MM.1S (cell line): Measurements from ENCODE around the gene SERPINA3.

Experiments
- DNase-seq: peaks from one replicate; pipeline ENCODE4 v3.0.0-alpha.2; 2015
- H2AFZ ChIP-seq: fragments of 300-600 bp; sonication (generic); 2 replicates; pipeline ENCODE4 v1.6.0; 2016; ENCODE audit warnings: antibody characterized with exemption, low read length
- H3F3A ChIP-seq: fragments of 300-600 bp; sonication (generic); 2 replicates; pipeline ENCODE4 v1.6.1; 2016; ENCODE audit warnings: mild to moderate bottlenecking, antibody characterized with exemption, low read length, moderate library complexity, mixed read lengths; ENCODE audit not compliant: insufficient read depth
- H3K27ac ChIP-seq: fragments of 300-600 bp; sonication (generic); 2 replicates; pipeline ENCODE4 v1.5.1; 2016; ENCODE audit warnings: mild to moderate bottlenecking, low read length
- H3K27me3 ChIP-seq: fragments of 300-600 bp; sonication (generic); replicated peaks from 2 replicates; pipeline ENCODE4 v1.6.0; 2016; ENCODE audit warnings: low read length; ENCODE audit not compliant: insufficient read depth
- H3K36me3 ChIP-seq: fragments of 300-600 bp; sonication (generic); replicated peaks from 2 replicates; pipeline ENCODE4 v1.6.1; 2016; ENCODE audit warnings: mild to moderate bottlenecking, low read length, mixed read lengths; ENCODE audit not compliant: insufficient read depth
- H3K4me1 ChIP-seq: fragments of 300-600 bp; sonication (generic); 2 replicates; pipeline ENCODE4 v1.6.1; 2016; ENCODE audit warnings: low read length, mixed read lengths
- H3K4me2 ChIP-seq: fragments of 300-600 bp; sonication (generic); 2 replicates; pipeline ENCODE4 v1.6.0; 2016; ENCODE audit warnings: low read depth, low read length
- H3K4me3 ChIP-seq: fragments of 300-600 bp; sonication (generic); 2 replicates; pipeline ENCODE4 v1.5.1; 2016; ENCODE audit warnings: low read length, mixed read lengths
- H3K79me2 ChIP-seq: fragments of 300-600 bp; sonication (generic); 2 replicates; pipeline ENCODE4 v1.6.1; 2016; ENCODE audit warnings: mixed run types, low read length, mixed read lengths
- H3K9ac ChIP-seq: fragments of 300-600 bp; sonication (generic); 2 replicates; pipeline ENCODE4 v1.6.1; 2016; ENCODE audit warnings: low read length, mixed read lengths
- H3K9me2 ChIP-seq: fragments of 300-600 bp; sonication (generic); replicated peaks from 2 replicates; pipeline ENCODE4 v1.6.1; 2016; ENCODE audit warnings: mild to moderate bottlenecking, low read length, mixed read lengths; ENCODE audit not compliant: insufficient read depth
- H3K9me3 ChIP-seq: fragments of 300-600 bp; sonication (generic); replicated peaks from 2 replicates; pipeline ENCODE4 v1.6.1; 2016; ENCODE audit warnings: mild to moderate bottlenecking, low read length, mixed read lengths; ENCODE audit not compliant: insufficient read depth
- H4K20me1 ChIP-seq: fragments of 300-600 bp; sonication (generic); 2 replicates; pipeline ENCODE4 v1.6.1; 2016; ENCODE audit warnings: mild to moderate bottlenecking, low read length, moderate library complexity, mixed read lengths; ENCODE audit not compliant: insufficient read depth
- EZH2 ChIP-seq: fragments of 300-600 bp; sonication (generic); optimal IDR thresholded peaks from 2 replicates; pipeline ENCODE3; 2017; ENCODE audit warnings: low read depth, mild to moderate bottlenecking, antibody characterized with exemption, low read length, mixed read lengths
- EZH2phosphoT487 ChIP-seq: fragments of 300-600 bp; sonication (generic); IDR thresholded peaks from 2 replicates; pipeline ENCODE4 v1.6.1; 2018; ENCODE audit warnings: antibody characterized with exemption, low read length
- TF ChIP-seq, protein P1 (sequence below): fragments of 300-600 bp; sonication (generic); IDR thresholded peaks from 2 replicates; pipeline ENCODE4 v1.5.1; 2016; ENCODE audit warnings: antibody characterized with exemption, low read length, mixed read lengths

Gene SERPINA3

DNA sequence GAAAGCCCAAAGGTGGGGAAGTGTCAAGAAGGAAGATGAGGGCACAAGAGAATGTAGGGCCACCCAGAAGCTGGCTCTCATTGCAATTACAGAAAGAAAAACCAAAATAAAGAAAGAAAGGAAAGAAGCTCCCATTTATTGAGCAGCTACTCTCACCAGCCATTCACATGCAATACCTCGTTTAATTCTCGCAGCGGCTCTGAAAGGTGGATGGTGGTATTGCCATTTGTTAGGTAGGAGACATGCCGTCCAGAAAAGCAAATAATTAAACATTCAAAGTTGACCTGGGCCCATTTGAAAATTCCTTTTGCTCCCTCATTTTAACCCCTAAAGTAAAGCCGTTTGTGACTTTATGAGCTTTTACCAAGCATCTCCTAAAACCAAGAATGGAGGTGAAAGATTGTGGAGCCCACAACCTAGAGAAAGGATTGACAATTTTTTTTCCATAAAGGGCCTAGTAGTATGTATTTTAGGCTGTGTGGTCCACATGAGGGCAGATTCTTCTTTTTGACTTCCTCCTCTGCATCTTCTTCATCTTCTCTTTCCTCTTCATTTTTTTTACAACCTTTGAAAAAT is 5.3 kb downstream of the SERPINA3 start:
- Histone ChIP-seq H3K36me3 (no peaks in the 10 kb centered on the region), H3K4me2 (no peak overlapping the region), H2AFZ (no peak overlapping the region), H3K79me2 (no peaks in the 10 kb centered on the region), H4K20me1 (no peaks in the 10 kb centered on the region), H3K9ac (no peak overlapping the region), H3K4me3 (no peak overlapping the region), H3K9me3 (no peaks in the 10 kb centered on the region), H3K27ac (no peak overlapping the region), H3K27me3 (no peaks in the 10 kb centered on the region), H3F3A (no peaks in the 10 kb centered on the region), H3K4me1 (no peaks in the 10 kb centered on the region), H3K9me2 (no peaks in the 10 kb centered on the region)
- TF ChIP-seq EZH2, result no peak
- TF ChIP-seq, protein P1, sequence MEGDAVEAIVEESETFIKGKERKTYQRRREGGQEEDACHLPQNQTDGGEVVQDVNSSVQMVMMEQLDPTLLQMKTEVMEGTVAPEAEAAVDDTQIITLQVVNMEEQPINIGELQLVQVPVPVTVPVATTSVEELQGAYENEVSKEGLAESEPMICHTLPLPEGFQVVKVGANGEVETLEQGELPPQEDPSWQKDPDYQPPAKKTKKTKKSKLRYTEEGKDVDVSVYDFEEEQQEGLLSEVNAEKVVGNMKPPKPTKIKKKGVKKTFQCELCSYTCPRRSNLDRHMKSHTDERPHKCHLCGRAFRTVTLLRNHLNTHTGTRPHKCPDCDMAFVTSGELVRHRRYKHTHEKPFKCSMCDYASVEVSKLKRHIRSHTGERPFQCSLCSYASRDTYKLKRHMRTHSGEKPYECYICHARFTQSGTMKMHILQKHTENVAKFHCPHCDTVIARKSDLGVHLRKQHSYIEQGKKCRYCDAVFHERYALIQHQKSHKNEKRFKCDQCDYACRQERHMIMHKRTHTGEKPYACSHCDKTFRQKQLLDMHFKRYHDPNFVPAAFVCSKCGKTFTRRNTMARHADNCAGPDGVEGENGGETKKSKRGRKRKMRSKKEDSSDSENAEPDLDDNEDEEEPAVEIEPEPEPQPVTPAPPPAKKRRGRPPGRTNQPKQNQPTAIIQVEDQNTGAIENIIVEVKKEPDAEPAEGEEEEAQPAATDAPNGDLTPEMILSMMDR, result no peak
- TF ChIP-seq EZH2phosphoT487, result no peak
- no peak for DNase-seq

DNA sequence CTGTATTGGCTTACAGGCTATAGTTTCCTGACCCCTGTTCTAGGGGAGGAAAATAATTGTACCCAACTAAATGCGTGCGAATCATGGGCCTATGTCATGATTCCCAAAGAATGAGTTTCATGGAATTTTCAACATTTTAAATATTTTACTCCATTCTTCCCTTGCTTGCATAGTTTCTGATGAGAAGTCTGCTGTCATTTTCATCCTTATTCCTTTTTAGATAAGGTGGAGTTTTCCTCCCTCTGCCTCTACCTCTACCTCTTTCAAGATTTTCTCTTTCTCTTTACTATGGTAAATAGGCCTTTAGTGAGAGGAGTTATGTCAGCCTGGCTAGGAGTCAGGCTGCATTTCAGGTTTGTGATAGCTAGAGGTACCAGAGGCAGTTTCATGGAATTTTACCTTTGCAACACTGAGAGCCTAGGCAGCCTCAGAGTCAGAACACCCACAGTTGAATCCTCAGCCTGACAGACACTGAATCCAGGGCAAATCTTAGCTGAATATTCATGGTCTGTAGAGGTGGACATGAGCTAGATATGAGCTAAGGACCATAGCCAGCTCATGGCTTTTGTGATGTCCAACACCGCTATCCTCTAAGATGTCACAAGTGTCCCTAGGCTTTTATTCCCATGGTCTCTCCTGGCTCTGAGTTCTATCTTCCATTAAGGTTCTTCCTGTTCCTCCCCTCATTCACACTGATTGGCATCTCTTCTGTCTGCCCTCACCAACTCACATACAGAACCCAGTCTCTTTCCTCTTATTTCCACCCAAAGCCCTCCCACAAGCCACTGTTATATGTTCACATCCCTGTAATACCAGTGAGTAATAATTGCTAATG is 6.0 kb downstream of the SERPINA3 start:
- Histone ChIP-seq H3F3A (no peaks in the 10 kb centered on the region), H3K9me2 (no peaks in the 10 kb centered on the region), H3K79me2 (no peaks in the 10 kb centered on the region), H3K9ac (no peak overlapping the region), H3K4me3 (no peak overlapping the region), H3K9me3 (no peaks in the 10 kb centered on the region), H3K4me1 (no peaks in the 10 kb centered on the region), H3K27me3 (no peaks in the 10 kb centered on the region), H4K20me1 (no peaks in the 10 kb centered on the region), H3K27ac (no peak overlapping the region), H3K36me3 (no peaks in the 10 kb centered on the region), H3K4me2 (no peak overlapping the region), H2AFZ (no peak overlapping the region)
- DNase-seq, result no peak
- TF ChIP-seq EZH2 (no peak), EZH2phosphoT487 (no peak)
- TF ChIP-seq, protein P1, result no peak

DNA sequence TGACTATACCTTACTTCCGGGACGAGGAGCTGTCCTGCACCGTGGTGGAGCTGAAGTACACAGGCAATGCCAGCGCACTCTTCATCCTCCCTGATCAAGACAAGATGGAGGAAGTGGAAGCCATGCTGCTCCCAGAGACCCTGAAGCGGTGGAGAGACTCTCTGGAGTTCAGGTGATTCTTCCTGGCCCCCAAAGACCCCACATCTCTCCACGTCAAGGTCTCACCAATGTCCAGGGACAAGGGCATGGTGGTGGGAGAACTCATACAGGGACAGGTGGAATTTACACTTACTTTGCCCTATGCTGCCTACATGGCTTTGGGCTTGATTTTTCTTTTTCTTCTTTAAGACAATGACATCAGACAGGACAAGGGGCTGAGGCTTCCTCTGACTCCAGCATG is 7.1 kb downstream of the SERPINA3 start:
- H3K27ac ChIP-seq, result no peak overlapping the region
- no peaks in the 10 kb centered on the region for H3K4me1 ChIP-seq
- no peak overlapping the region for H3K9ac ChIP-seq
- H3K9me2 ChIP-seq, result no peaks in the 10 kb centered on the region
- no peaks in the 10 kb centered on the region for H3K79me2 ChIP-seq
- no peak overlapping the region for H3K4me2 ChIP-seq
- H3K27me3 ChIP-seq, result no peaks in the 10 kb centered on the region
- H3F3A ChIP-seq, result no peaks in the 10 kb centered on the region
- H3K9me3 ChIP-seq, result no peaks in the 10 kb centered on the region
- no peaks in the 10 kb centered on the region for H4K20me1 ChIP-seq
- H2AFZ ChIP-seq, result no peak overlapping the region
- DNase-seq, result no peak
- H3K4me3 ChIP-seq, result no peak overlapping the region
- no peak for TF ChIP-seq EZH2
- TF ChIP-seq, protein P1, result no peak
- no peak for TF ChIP-seq EZH2phosphoT487
- no peaks in the 10 kb centered on the region for H3K36me3 ChIP-seq
